ENCODE measurements around the gene TOP3B. TPM values are rescaled to one million over a fixed set of nuclear protein-coding genes. Genes with fewer than 3 reads are reported as not detected.

TOP3B gene
- polyA plus RNA-seq, 3 donors = 9.0 to 31.9 (median 9.5) TPM

GRCh38 chr22:21944871-21945270 is 37.7 kb downstream of the TOP3B start:
- WGBS (ENCODE audit: insufficient coverage) = 50% methylated on average over 3 of the region's 7 CpGs
- Histone ChIP-seq H3K27ac (ENCODE audit: low read depth in 1 of 2, low read length in 2 of 2) (peak overlapping the region in 1 of 2 donors; percentile 99), H3K9me3 (replicated peaks in 1 of 2; ENCODE audit: control insufficient read depth in 1 of 2, insufficient read depth in 1 of 2, low read length in 2 of 2) (no peaks in the 10 kb centered on the region), H2AFZ (ENCODE audit: insufficient read depth, low read depth, low read length, poor library complexity, severe bottlenecking) (no peak overlapping the region), H3K9ac (ENCODE audit: insufficient read depth, low read length, poor library complexity, severe bottlenecking) (no peak overlapping the region), H4K20me1 (ENCODE audit: insufficient read depth, low read length) (peaks cover 8% of the 10 kb centered on the region), H3K79me2 (ENCODE audit: insufficient read depth, low read length) (peaks cover 85% of the 10 kb centered on the region), H3K27me3 (ENCODE audit: control insufficient read depth in 2 of 2, insufficient read depth in 2 of 2, low read length in 2 of 2) (no peaks in the 10 kb centered on the region), H3K4me3 (replicated peaks in 1 of 3; ENCODE audit: low read depth in 2 of 3, low read length in 3 of 3) (no peak overlapping the region), H3K36me3 (replicated peaks in 1 of 2; ENCODE audit: control insufficient read depth in 1 of 2, insufficient read depth in 2 of 2, low read length in 2 of 2) (peaks cover 35 to 57% of the 10 kb centered on the region in 2 donors), H3K4me1 (ENCODE audit: control insufficient read depth in 1 of 2, insufficient read depth in 2 of 2, low read length in 2 of 2) (peaks cover 75 to 81% of the 10 kb centered on the region in 2 donors), H3K4me2 (replicated peaks; ENCODE audit: extremely low read depth, low read length, poor library complexity, severe bottlenecking) (no peak overlapping the region)
- peaks cover 63 to 87% of the 10 kb centered on the region in 2 donors for H3K36me3 Mint-ChIP-seq
- DNase-seq = no peak
- intact Hi-C loops (cut with micrococcal nuclease) = loop anchor here in 1 of 2 donors (5.0 kb wide), 1 partner anchor 88 kb away; no protein-coding TSS in a partner anchor
- peaks cover 79% of the 10 kb centered on the region for H3K4me1 Mint-ChIP-seq
- H3K27ac Mint-ChIP-seq = peak overlapping the region in 3 of 7 donors; percentile 20 to 65 (median 22)
- peaks cover 0 to 2% (median 0%) of the 10 kb centered on the region in 7 donors for H3K9me3 Mint-ChIP-seq
- H3K27me3 Mint-ChIP-seq (ENCODE audit: low read depth in 3 of 3) = peaks cover 0 to 2% (median 0%) of the 10 kb centered on the region in 3 donors
- TF ChIP-seq CTCF (IDR thresholded peaks at IDR 0.05) = no peak
- H3K4me3 Mint-ChIP-seq = no peak overlapping the region

- H3K27me3 ChIP-seq (ENCODE audit: control insufficient read depth in 2 of 2, insufficient read depth in 2 of 2, low read length in 2 of 2) = no peaks in the 10 kb centered on the region
- peak overlapping the region; percentile 97 to 100 (median 100) for H3K27ac Mint-ChIP-seq
- peak overlapping the region; percentile 74 for H3K9ac ChIP-seq (ENCODE audit: insufficient read depth, low read length, poor library complexity, severe bottlenecking)
- TF ChIP-seq CTCF (IDR thresholded peaks at IDR 0.05) = no peak
- 83% methylated on average over 18 of the region's 18 CpGs for WGBS (ENCODE audit: insufficient coverage)
- H3K9me3 ChIP-seq (replicated peaks in 1 of 2; ENCODE audit: control insufficient read depth in 1 of 2, insufficient read depth in 1 of 2, low read length in 2 of 2) = no peaks in the 10 kb centered on the region
- peaks cover 79% of the 10 kb centered on the region for H3K4me1 Mint-ChIP-seq
- peaks cover 35 to 57% of the 10 kb centered on the region in 2 donors for H3K36me3 ChIP-seq (replicated peaks in 1 of 2; ENCODE audit: control insufficient read depth in 1 of 2, insufficient read depth in 2 of 2, low read length in 2 of 2)
- H3K27me3 Mint-ChIP-seq (ENCODE audit: low read depth in 3 of 3) = peaks cover 0 to 2% (median 0%) of the 10 kb centered on the region in 3 donors
- no peak overlapping the region for H3K4me3 Mint-ChIP-seq
- peak in 2 of 3 donors; percentile 21 to 65 for DNase-seq
- peaks cover 8% of the 10 kb centered on the region for H4K20me1 ChIP-seq (ENCODE audit: insufficient read depth, low read length)
- intact Hi-C loops (cut with micrococcal nuclease) = loop anchor here in 1 of 2 donors (5.0 kb wide), 1 partner anchor 87 kb away; no protein-coding TSS in a partner anchor
- no peak overlapping the region for H3K4me2 ChIP-seq (replicated peaks; ENCODE audit: extremely low read depth, low read length, poor library complexity, severe bottlenecking)
- no peak overlapping the region for H3K4me3 ChIP-seq (replicated peaks in 1 of 3; ENCODE audit: low read depth in 2 of 3, low read length in 3 of 3)
- peaks cover 85% of the 10 kb centered on the region for H3K79me2 ChIP-seq (ENCODE audit: insufficient read depth, low read length)
- peak overlapping the region; percentile 96 to 99 for H3K27ac ChIP-seq (ENCODE audit: low read depth in 1 of 2, low read length in 2 of 2)
- peaks cover 0 to 2% (median 0%) of the 10 kb centered on the region in 7 donors for H3K9me3 Mint-ChIP-seq
- no peak overlapping the region for H2AFZ ChIP-seq (ENCODE audit: insufficient read depth, low read depth, low read length, poor library complexity, severe bottlenecking)
- peaks cover 66 to 93% of the 10 kb centered on the region in 2 donors for H3K36me3 Mint-ChIP-seq
- peaks cover 75 to 81% of the 10 kb centered on the region in 2 donors for H3K4me1 ChIP-seq (ENCODE audit: control insufficient read depth in 1 of 2, insufficient read depth in 2 of 2, low read length in 2 of 2)
These were observed 38.8 kb downstream of the TOP3B start for GRCh38 chr22:21943571-21944448.
